Kidney glomerular epithelial cell (primary cell): ENCODE results near the gene TLE3.
"Not testable (repeated sequence)": the region's sequence is repeated elsewhere in the genome, so short reads cannot be mapped to it uniquely, and the experiment has no call there.

Experiments
- DNase-seq: peaks from one replicate; lab custom pipeline; 2025; lab: John Stamatoyannopoulos, UW

The TLE3 gene

GRCh38 chr15:70097321-70098152 lies at the start of gene TLE3:
Gene TLE3, minus strand, starts transcription at chr15:70097917. Its CDS starts 1,119 bp downstream, at chr15:70096798.
- DNase-seq = peak; percentile 96

GRCh38 chr15:70147178-70147760 lies 49.6 kb upstream of the TLE3 start:
- no peak for DNase-seq

- DNase-seq = no peak
Measured at GRCh38 chr15:70146771-70147170, 49.1 kb upstream of the TLE3 start.

- no peak for DNase-seq
Measured at GRCh38 chr15:70146162-70146561, 48.4 kb upstream of the TLE3 start.

GRCh38 chr15:70145261-70145660 lies 47.5 kb upstream of the TLE3 start:
- DNase-seq = no peak

GRCh38 chr15:70142322-70143191 lies 44.8 kb upstream of the TLE3 start:
- DNase-seq = peak; percentile 32

- DNase-seq = no peak
Measured at GRCh38 chr15:70142072-70142321, 44.3 kb upstream of the TLE3 start.

- no peak for DNase-seq
Measured at GRCh38 chr15:70141376-70142071, 43.8 kb upstream of the TLE3 start.

- DNase-seq = peak; percentile 37
Measured at GRCh38 chr15:70140543-70141375, 43.0 kb upstream of the TLE3 start.

- DNase-seq = no peak
Measured at GRCh38 chr15:70140025-70140542, 42.4 kb upstream of the TLE3 start.

- DNase-seq = no peak
Measured at GRCh38 chr15:70137967-70138366, 40.2 kb upstream of the TLE3 start.

GRCh38 chr15:70137021-70137420 lies 39.3 kb upstream of the TLE3 start:
- not testable (repeated sequence) for DNase-seq

GRCh38 chr15:70133781-70134421 lies 36.2 kb upstream of the TLE3 start:
- no peak for DNase-seq

- DNase-seq = no peak
Measured at GRCh38 chr15:70133296-70133695, 35.6 kb upstream of the TLE3 start.

- DNase-seq = no peak
Measured at GRCh38 chr15:70132571-70132970, 34.9 kb upstream of the TLE3 start.

- DNase-seq = peak; percentile 45
Measured at GRCh38 chr15:70132139-70132538, 34.4 kb upstream of the TLE3 start.

GRCh38 chr15:70128414-70129140 lies 30.9 kb upstream of the TLE3 start:
- no peak for DNase-seq

- DNase-seq = no peak
Measured at GRCh38 chr15:70127770-70128413, 30.2 kb upstream of the TLE3 start.

GRCh38 chr15:70127288-70127746 lies 29.6 kb upstream of the TLE3 start:
- DNase-seq = no peak
